Stimulated activated CD8-positive, alpha-beta memory T cell treated with anti-CD3 and anti-CD28 coated beads, Interleukin-4, amount 100 ng/mL, for 48 hours (primary cell): ENCODE measurements around the gene CDH4.

Source experiments
- DNase-seq: peaks from one replicate; pipeline ENCODE4 v3.0.0-alpha.2; 2020

CDH4 gene

GRCh38 chr20:61361501-61361900 lies 109.4 kb downstream of the CDH4 start:
- DNase-seq, result no peak

- no peak for DNase-seq
Observed at GRCh38 chr20:61364147-61364546, 112.1 kb downstream of the CDH4 start.

GRCh38 chr20:61366914-61367313 lies 114.9 kb downstream of the CDH4 start:
- no peak for DNase-seq

GRCh38 chr20:61369731-61370520 lies 117.9 kb downstream of the CDH4 start:
- no peak for DNase-seq

- DNase-seq, result no peak
Observed at GRCh38 chr20:61370841-61371303, 118.8 kb downstream of the CDH4 start.

- DNase-seq, result no peak
Observed at GRCh38 chr20:61371501-61372136, 119.6 kb downstream of the CDH4 start.

- no peak for DNase-seq
Observed at GRCh38 chr20:61372137-61373054, 120.3 kb downstream of the CDH4 start.

GRCh38 chr20:61373055-61373399 lies 121.0 kb downstream of the CDH4 start:
- DNase-seq, result no peak

- DNase-seq, result no peak
Observed at GRCh38 chr20:61373956-61374545, 122.0 kb downstream of the CDH4 start.

- no peak for DNase-seq
Observed at GRCh38 chr20:61376541-61377240, 124.6 kb downstream of the CDH4 start.

GRCh38 chr20:61378694-61379355 lies 126.8 kb downstream of the CDH4 start:
- DNase-seq, result no peak

GRCh38 chr20:61379898-61380544 lies 128.0 kb downstream of the CDH4 start:
- no peak for DNase-seq

- DNase-seq, result no peak
Observed at GRCh38 chr20:61380545-61380915, 128.5 kb downstream of the CDH4 start.

- DNase-seq, result no peak
Observed at GRCh38 chr20:61382194-61382593, 130.1 kb downstream of the CDH4 start.

GRCh38 chr20:61385296-61385695 lies 133.2 kb downstream of the CDH4 start:
- DNase-seq, result no peak

GRCh38 chr20:61385731-61386130 lies 133.7 kb downstream of the CDH4 start:
- no peak for DNase-seq

- peak; percentile 31 for DNase-seq
Observed at GRCh38 chr20:61387204-61387953, 135.3 kb downstream of the CDH4 start.

GRCh38 chr20:61387954-61388348 lies 135.9 kb downstream of the CDH4 start:
- DNase-seq, result no peak

GRCh38 chr20:61389077-61389476 lies 137.0 kb downstream of the CDH4 start:
- no peak for DNase-seq

GRCh38 chr20:61391185-61391584 lies 139.1 kb downstream of the CDH4 start:
- DNase-seq, result no peak
